HG03520 (cell line): ENCODE results near the gene MYL3.

ENCODE experiments used
- ATAC-seq: cut with Tn5 transposase; IDR thresholded peaks from one replicate; pipeline ENCODE4 v1.9.1; 2021; ENCODE audit warnings: mild to moderate bottlenecking, moderate library complexity; ENCODE audit not compliant: unreplicated experiment

MYL3 gene

GRCh38 chr3:46866032-46866595, 2.9 kb upstream of the MYL3 start:
- no peak for ATAC-seq

- no peak for ATAC-seq
Observed at GRCh38 chr3:46865546-46865945, 2.3 kb upstream of the MYL3 start.

- ATAC-seq = no peak
Observed at GRCh38 chr3:46865031-46865507, 1.8 kb upstream of the MYL3 start.

- no peak for ATAC-seq
Observed at GRCh38 chr3:46864061-46864881, 1.0 kb upstream of the MYL3 start.

- no peak for ATAC-seq
Observed at GRCh38 chr3:46862369-46863025, 747 bp downstream of the MYL3 start.

- no peak for ATAC-seq
Observed at GRCh38 chr3:46861605-46862368, 1.5 kb downstream of the MYL3 start.

- ATAC-seq = no peak
Observed at GRCh38 chr3:46860810-46861604, 2.2 kb downstream of the MYL3 start.

GRCh38 chr3:46860017-46860809, 3.0 kb downstream of the MYL3 start:
- no peak for ATAC-seq

GRCh38 chr3:46859001-46859710, 4.1 kb downstream of the MYL3 start:
- ATAC-seq = no peak

GRCh38 chr3:46858456-46858855, 4.8 kb downstream of the MYL3 start:
- no peak for ATAC-seq

GRCh38 chr3:46857485-46858341, 5.5 kb downstream of the MYL3 start:
- no peak for ATAC-seq

GRCh38 chr3:46856576-46857471, 6.4 kb downstream of the MYL3 start:
- no peak for ATAC-seq

GRCh38 chr3:46854555-46854991, 8.7 kb downstream of the MYL3 start:
- no peak for ATAC-seq

GRCh38 chr3:46853441-46854415, 9.5 kb downstream of the MYL3 start:
- no peak for ATAC-seq

- ATAC-seq = no peak
Observed at GRCh38 chr3:46852839-46853355, 10.3 kb downstream of the MYL3 start.

- ATAC-seq = no peak
Observed at GRCh38 chr3:46852334-46852720, 10.9 kb downstream of the MYL3 start.
